GM12865 (cell line): ENCODE results near the gene INTS4.
"Not testable (repeated sequence)": the region's sequence is repeated elsewhere in the genome, so short reads cannot be mapped to it uniquely, and the experiment has no call there.

ENCODE experiments used
- DNase-seq: peaks from one replicate; pipeline ENCODE4 v3.0.0; 2010; ENCODE audit warnings: low read depth
- H3K4me3 ChIP-seq: 2 replicates; pipeline ENCODE4 v1.5.1; 2011; ENCODE audit warnings: mild to moderate bottlenecking, low read depth, low read length, control low read depth
- CTCF ChIP-seq: IDR thresholded peaks from 2 replicates; pipeline ENCODE4 v1.5.1; 2011; ENCODE audit warnings: low read length, control low read depth, low read depth, inconsistent platforms; ENCODE audit not compliant: insufficient read depth; ENCODE audit errors: missing control alignments

INTS4 gene

GRCh38 chr11:78010755-78011154 is 16.3 kb upstream of the INTS4 start:
- no peak overlapping the region for H3K4me3 ChIP-seq
- TF ChIP-seq CTCF: no peak
- no peak for DNase-seq

- TF ChIP-seq CTCF: no peak
- DNase-seq: no peak
- H3K4me3 ChIP-seq: no peak overlapping the region
Measured at GRCh38 chr11:78010304-78010703, 15.8 kb upstream of the INTS4 start.

- TF ChIP-seq CTCF: no peak
- H3K4me3 ChIP-seq: no peak overlapping the region
- DNase-seq: no peak
Measured at GRCh38 chr11:78009062-78009461, 14.6 kb upstream of the INTS4 start.

DNA sequence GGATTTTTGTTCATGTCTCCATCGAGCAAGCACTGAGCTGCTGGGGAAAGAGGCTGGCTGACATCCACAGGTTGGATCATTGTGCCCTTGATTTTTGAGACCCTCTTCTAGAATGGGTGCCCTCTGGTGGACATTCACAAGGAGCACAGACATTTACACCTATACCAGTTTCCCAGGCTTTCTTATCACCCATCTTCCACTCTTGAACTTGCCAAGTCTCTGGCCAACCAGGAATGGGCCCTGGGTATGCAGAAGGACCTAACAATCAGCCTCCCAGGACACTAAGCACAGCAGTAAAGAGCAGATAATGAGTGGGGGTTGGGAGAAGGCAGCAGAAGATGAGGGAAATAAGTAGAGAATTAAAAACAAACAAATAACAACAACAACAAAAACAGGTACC is 5.7 kb upstream of the INTS4 start:
- peak; percentile 80 for TF ChIP-seq CTCF
- DNase-seq: peak; percentile 71
- H3K4me3 ChIP-seq: no peak overlapping the region

DNA sequence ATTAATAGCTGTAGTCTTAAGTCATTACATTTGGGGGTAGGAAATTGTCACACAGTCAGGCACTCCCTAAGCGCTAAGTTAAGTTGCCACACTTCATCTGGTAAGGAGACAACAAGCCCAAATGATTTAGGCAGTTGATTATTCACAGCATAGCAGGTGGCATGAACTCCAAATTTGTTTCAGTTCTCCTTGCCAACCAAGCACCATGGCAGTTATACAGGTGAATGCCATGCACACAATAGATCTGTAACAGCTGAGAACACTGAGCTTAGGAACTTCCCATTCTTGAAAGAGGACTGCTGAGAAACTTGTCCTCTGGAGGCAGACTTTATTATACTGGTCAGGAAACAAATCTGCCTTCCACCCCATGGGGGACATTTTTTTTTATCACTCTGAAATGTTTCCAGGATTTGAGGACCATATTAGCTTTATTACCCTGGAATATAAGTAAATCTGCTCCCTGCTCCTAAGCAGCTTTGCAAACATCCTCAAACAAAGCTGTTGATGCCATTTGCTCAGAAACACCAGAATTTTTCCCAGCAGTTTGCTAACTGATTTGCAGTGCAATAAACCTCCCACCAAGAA is 5.1 kb upstream of the INTS4 start:
- no peak for DNase-seq

GRCh38 chr11:77993902-77994301 is 566 bp downstream of the INTS4 start:
- H3K4me3 ChIP-seq: peak overlapping the region; percentile 89
- no peak for TF ChIP-seq CTCF
- peak; percentile 4 for DNase-seq

More for the DNA sequence above, 5.1 kb upstream of the INTS4 start:
- H3K4me3 ChIP-seq: no peak overlapping the region
- TF ChIP-seq CTCF: no peak

DNA sequence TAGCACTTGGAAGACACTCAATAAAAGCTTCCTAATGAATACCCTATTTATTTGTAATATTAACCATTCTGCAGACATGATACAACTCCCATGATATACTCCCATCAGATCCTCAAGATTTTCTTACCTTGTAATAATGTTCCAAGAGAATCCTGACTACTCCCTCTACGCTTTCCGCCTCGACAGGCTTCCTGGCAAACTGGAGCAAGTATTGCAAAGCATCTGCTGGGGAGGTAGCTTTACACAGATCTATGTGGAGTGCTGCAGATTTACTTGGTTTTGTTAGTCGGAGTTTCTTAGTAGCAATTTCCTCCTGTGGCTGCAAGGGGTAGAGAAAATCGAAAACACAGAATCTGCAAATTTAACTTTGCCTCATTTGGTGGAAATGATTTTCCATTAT is 3.5 kb downstream of the INTS4 start:
- no peak for TF ChIP-seq CTCF
- no peak overlapping the region for H3K4me3 ChIP-seq
- DNase-seq: no peak

GRCh38 chr11:77986456-77986855 is 8.0 kb downstream of the INTS4 start:
- not testable (repeated sequence) for DNase-seq, H3K4me3 ChIP-seq
